A549 treated with AZD2906 at 1 μM for 4 hours (cell line): ENCODE measurements around the gene CDK6. TPM values are rescaled to one million over a fixed set of nuclear protein-coding genes. Genes with fewer than 3 reads are reported as not detected.

Source experiments
- total RNA-seq: library from RNA; stranded (reverse); fragments of 200-300 nt; extraction: Qiagen RNA extraction; gene quantifications from 5 replicates; pipeline ENCODE4 v1.2.3, GENCODE V29; 2022

CDK6 gene
- total RNA-seq: 10.7 to 14.8 TPM (median 11.8 TPM) in 5 replicates

GRCh38 chr7:92836489-92836999, at the start of gene CDK6:
Gene CDK6, minus strand, starts transcription at chr7:92836573. Its CDS starts 3,250 bp downstream, at chr7:92833323.

Other genes starting within 250 kb of the CDK6 start
- gene FAM133B, start 246.2 kb downstream of the CDK6 start, total RNA-seq: 22.7 to 27.6 TPM (median 23.7 TPM) in 5 replicates